Measurements from ENCODE around the gene MGMT.

GRCh38 chr10:129548600-129548999 lies 81.6 kb downstream of the MGMT start:
- TF ChIP-seq POLR2A (IDR thresholded peaks at IDR 0.05): no peak
- TF ChIP-seq CTCF (IDR thresholded peaks at IDR 0.05): no peak
